Inflammatory macrophage (primary cell): ENCODE data around the gene TSHZ2.
"Not testable (repeated sequence)": the region's sequence is repeated elsewhere in the genome, so short reads cannot be mapped to it uniquely, and the experiment has no call there.

ENCODE experiments used
- DNase-seq, 2 donors: peaks; one replicate each; pipeline ENCODE4 v3.0.0-alpha.2; 2020 to 2022

TSHZ2 gene

GRCh38 chr20:53087037-53087777 lies 115.0 kb downstream of the TSHZ2 start:
- no peak for DNase-seq

DNA sequence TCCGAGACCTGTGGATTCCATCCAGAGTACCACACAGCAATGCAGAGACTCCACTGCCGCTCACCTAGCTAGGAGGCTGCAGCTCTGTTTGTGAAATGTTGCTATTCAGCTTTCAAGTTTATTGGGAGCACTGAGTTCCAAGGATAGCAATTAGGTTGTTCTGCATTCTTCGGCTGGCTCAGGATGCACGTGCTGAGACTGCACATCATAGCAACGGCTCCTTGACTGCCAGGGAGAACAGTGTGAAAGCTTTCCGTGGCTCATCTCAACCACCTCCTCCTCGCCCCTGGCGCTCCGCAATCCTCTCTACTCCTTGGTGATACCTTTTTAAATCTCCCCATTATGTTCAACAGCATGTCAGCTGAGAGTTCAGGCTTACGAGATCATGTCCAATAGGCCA lies 116.6 kb downstream of the TSHZ2 start:
- DNase-seq = no peak

GRCh38 chr20:53089851-53090250 lies 117.7 kb downstream of the TSHZ2 start:
- not testable (repeated sequence) for DNase-seq

DNA sequence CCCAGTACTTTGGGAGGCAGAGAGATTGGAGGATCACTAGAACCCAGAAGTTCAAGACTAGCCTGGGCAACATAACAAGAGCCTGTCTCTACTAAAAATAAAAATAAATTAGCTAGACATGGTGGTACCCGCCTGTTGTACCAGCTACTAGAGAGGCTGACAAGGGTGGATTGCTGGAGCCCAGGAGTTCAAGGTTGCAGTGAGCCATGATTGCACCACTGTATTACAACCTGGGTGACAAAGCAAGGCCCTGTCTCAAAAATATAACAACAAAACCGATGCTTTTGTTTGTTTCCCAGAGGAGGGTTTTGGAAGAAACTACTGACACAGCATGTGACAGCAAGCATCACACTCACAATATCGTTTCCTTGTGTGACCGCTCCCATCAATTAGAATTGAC lies 119.6 kb downstream of the TSHZ2 start:
- no peak for DNase-seq

GRCh38 chr20:53092772-53093300 lies 120.7 kb downstream of the TSHZ2 start:
- no peak for DNase-seq

- no peak for DNase-seq
Observed at GRCh38 chr20:53097371-53097770, 125.2 kb downstream of the TSHZ2 start.

GRCh38 chr20:53097791-53098190 lies 125.6 kb downstream of the TSHZ2 start:
- no peak for DNase-seq

- no peak for DNase-seq
Observed at GRCh38 chr20:53098621-53099020, 126.5 kb downstream of the TSHZ2 start.

DNA sequence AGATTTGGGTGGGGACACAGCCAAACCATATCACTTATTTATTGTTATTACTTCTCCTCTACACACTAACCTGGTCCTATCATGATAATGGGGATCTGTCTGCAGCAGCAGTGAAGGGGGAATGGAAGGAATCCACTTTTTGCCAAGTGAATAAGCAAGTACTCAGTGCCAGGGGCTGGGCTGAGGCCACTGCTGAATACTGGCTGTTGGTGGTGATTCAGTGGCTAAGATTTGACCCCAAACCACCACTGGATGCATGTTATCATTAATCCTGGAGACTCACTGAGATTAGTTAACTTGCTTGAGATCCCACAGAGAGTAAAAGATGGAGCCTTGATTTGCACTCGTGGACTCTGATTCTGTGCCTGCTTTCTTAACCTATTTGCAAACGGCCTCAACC lies 127.7 kb downstream of the TSHZ2 start:
- no peak for DNase-seq

GRCh38 chr20:53100476-53100911 lies 128.3 kb downstream of the TSHZ2 start:
- no peak for DNase-seq

DNA sequence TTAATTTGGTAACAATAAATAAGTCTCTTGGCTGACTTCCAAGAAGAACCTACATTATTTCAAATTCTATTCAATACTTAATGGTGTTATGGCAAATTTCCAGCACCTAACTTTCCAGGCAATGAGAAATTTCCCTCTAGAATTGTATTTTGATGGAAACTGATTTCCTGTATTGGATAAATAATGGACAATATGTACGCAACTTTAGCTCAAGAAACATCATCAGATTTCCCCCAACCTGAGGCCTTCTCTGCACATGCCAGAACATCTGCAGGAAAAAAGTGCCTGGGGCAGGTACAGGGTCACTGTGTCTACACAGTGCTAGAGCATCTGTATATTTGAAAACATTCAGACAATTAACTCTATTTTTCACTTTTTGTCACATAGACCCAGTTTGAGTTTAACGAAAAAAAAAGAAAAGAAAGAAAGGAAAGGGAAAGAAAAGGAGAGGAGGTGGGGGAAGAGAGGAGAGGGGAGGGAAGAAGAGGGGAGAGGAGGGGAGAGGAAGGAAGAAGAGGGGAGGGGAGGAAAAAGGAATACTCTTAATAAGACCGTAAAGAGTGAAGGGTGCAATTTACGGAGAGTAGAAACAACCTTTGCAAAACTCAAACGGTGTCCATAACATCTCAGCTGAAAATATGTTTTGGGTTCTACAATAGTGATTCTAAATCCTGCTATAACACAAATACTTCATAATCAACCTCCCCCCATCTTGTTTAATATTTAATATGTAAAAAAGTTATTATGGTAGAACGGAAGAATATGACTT lies 130.0 kb downstream of the TSHZ2 start:
- DNase-seq = no peak

DNA sequence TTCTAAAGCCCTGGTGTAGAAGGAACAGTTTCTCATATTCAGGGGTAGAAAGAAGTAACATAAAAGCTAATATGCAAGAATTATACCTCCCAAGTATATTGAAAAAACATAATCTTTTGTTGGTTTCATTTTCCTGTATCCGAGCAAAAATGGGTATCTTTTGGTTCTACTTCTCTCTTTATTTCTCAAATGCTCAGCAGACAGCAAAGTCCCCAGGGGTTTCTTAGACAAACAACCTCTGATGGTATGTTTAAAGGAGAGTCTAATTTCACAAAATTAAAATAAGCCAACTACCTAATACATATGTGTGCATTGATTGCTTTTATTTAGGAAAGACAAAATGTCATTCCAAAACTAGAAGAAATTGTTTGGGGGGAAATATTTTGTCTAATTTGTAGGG lies 131.0 kb downstream of the TSHZ2 start:
- DNase-seq = no peak

GRCh38 chr20:53104884-53105283 lies 132.7 kb downstream of the TSHZ2 start:
- no peak for DNase-seq

- DNase-seq = no peak
Observed at GRCh38 chr20:53116733-53117132, 144.6 kb downstream of the TSHZ2 start.

GRCh38 chr20:53122853-53123252 lies 150.7 kb downstream of the TSHZ2 start:
- no peak for DNase-seq

- DNase-seq = no peak
Observed at GRCh38 chr20:53124075-53124551, 152.0 kb downstream of the TSHZ2 start.

DNA sequence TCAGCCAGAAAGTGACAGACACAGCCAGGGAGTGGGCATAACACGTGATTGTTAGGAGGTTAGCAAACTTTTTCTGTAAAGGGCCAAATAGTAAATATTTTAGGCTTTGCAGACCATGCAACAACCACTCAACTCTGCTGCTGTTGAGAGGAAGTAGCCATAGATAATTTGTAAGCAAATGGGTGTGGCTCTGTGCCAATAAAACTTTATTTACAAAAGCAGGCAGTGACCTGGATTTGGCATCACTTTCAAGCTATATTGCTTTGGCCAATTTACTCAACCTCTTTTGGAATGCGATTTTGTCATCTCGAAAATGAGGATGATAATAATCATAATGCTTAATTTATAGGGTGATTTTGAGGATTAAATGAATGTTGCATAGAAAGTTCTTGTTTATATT lies 152.6 kb downstream of the TSHZ2 start:
- DNase-seq = no peak

DNA sequence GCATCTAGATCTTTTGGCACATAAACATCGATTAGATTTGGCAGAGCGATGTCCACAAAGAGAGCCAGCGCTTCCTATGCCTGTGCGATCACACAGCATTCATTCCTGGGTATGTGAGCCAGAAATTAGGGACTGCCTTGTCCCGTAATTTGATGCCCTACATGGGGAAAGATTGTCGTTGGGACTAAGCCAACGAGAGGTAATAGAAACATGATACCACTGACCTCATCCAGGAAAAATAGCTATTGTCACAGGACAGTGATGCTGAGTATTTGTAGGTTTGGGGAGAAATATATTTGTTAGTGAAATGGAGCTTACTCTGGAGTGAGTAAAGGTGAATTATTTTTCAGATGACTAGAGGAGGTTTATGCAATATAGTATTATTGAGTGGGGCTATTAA lies 154.0 kb downstream of the TSHZ2 start:
- DNase-seq = no peak

GRCh38 chr20:53127027-53127426 lies 154.9 kb downstream of the TSHZ2 start:
- DNase-seq = no peak

GRCh38 chr20:53128004-53128403 lies 155.8 kb downstream of the TSHZ2 start:
- DNase-seq = no peak

GRCh38 chr20:53129563-53129962 lies 157.4 kb downstream of the TSHZ2 start:
- DNase-seq = no peak

DNA sequence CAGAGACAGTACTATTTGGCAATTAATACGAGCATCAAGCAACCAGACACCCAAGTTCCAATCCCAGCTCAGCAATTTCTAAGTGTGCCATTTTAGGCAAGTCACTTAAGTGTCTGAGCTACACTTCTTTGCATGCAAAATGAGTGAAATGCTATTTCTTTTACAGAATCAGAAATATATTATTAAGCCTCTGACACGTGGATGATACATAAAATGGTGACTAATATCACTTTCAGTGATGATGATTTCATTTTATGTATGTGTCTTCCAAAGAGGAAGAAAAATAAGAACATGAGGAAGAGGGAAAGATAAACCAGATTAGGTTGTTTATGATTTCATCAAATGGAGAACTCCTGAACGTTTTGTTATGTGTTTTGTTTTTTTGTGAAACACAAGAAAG lies 158.6 kb downstream of the TSHZ2 start:
- no peak for DNase-seq

- DNase-seq = no peak
Observed at GRCh38 chr20:53133125-53133524, 161.0 kb downstream of the TSHZ2 start.

GRCh38 chr20:53133628-53134027 lies 161.5 kb downstream of the TSHZ2 start:
- DNase-seq = no peak
